ENCODE results near the gene MIDN.

Gene MIDN

GRCh38 chr19:1220976-1221903 is 27.1 kb upstream of the MIDN start:
- DNase-seq: peak; percentile 35

DNA sequence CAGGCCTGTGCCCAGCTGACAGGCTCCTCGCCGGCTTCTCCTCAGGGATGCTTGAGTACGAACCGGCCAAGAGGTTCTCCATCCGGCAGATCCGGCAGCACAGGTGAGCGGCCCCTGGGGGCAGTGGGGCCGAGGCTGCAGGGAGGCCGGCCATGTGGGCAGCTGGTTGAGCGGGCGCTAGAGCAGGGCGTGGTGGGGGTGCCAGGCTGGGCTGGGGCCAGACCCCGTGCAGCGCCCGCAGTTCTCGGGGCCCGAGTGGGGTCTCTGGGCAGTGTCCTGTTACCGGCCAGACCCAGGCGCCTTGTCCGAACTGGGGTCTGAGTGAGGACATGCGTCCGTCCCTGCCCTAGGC is 26.5 kb upstream of the MIDN start:
- DNase-seq: no peak

DNA sequence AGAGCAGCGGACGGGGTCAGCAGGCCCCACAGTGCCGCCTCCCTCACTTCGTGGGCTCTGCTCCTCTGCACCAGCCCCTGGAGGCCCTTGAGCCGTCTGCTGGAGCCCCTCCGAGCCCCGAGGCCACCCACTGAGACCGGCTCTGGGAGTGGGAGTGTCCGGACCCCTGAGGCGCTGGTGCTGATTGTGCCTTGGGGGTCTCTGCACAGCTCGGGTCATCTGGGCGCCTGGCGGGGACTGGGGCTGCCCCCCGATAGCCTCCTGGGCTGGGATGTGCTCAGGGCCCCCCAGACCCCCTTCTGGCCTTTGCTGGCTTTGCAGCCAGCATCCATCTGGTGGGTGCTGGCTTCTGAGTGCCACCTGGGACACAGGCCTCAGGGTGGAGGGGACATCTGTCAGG is 26.0 kb upstream of the MIDN start:
- no peak for DNase-seq

- DNase-seq: peak; percentile 26
Measured at GRCh38 chr19:1223018-1223855, 25.1 kb upstream of the MIDN start.

DNA sequence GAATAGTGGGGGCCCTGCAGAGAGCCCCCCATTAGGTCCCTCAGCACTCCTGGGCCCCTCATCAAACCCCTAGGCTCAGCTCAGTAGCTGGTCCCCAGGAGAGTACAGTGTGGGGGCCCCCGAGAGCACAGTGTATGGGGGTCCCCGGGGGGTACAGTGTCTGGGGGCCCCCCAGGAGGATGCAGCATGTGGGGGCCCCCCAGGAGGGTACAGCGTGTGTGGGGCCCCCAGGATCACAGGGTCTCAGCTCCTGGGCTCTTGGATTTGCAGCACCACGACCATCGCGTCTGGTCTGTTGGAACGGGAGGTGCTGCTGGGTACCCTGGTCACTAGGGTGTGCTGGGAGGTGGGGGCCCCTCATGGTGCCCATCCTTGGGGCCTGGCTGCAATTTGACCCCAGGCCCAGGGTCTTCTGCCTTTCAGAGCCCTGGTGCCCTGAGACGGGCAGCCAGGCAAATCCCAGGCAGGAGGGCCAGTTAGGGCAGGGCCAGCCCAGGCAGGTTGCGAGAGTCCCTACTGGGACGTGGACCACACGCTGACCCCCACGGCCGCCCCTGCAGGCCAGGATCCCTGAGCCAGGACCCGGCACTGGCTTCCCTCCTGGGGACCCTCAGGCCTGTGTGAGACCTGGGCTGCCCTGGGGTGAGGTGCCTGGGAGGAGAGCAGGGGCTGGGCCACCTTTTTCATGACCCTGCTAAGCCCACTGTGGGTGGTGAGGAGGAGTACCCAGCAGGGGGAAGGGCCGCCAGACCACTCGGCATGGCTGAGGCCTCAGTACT is 24.1 kb upstream of the MIDN start:
- DNase-seq: no peak

GRCh38 chr19:1224847-1225246 is 23.5 kb upstream of the MIDN start:
- no peak for DNase-seq

DNA sequence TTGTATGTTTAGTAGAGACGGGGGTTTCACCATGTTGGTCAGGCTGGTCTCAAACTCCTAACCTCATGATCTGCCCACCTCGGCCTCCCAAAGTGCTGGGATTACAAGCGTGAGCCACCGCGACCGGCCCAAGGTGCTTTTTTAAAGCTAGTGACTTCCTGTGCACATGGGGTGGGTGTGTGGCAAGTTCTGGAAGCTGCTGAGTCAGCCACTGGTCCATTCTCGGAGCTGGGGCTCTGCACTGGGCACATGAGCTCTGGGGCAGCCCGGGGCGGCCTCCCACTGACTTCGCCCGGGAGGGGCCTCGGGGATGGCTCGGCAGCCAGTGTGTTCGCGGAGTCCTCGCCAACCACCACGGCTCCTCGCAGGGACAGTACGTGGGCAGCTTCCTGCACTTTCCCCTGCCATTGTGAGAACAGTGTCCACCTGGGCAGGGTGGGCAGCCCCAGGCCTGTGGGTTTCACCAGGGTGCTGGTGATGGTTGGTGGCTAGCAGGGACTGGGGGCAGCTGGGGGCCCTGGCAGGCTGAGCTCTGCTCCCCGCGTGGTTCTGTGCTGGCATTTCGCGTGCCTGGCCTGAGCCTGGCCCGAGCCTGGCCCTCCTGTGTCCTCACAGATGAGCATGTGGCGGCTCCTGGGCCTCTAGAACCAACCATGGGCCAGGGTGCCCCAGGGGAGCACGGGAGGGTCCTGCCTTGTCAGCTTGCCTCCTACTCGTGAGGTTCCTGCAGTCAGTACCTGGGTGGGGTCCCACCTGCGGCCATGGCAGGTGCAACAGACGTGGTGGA is 22.8 kb upstream of the MIDN start:
- DNase-seq: no peak

DNA sequence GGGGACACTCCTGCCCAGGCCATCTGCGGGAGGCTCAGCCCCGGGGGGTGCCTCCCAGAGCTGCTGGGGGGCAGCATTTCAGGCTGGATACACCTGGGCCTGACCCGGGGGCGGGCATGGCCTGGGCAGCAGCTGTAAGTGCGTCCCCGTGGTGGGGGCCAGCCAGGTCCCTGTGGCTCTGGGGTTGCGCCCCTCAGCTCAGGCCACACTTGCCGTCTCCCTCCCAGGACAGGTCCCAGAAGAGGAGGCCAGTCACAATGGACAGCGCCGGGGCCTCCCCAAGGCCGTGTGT is 22.2 kb upstream of the MIDN start:
- DNase-seq: no peak

- no peak for DNase-seq
Measured at GRCh38 chr19:1226522-1227303, 21.7 kb upstream of the MIDN start.

- DNase-seq: no peak
Measured at GRCh38 chr19:1227304-1228054, 20.9 kb upstream of the MIDN start.

DNA sequence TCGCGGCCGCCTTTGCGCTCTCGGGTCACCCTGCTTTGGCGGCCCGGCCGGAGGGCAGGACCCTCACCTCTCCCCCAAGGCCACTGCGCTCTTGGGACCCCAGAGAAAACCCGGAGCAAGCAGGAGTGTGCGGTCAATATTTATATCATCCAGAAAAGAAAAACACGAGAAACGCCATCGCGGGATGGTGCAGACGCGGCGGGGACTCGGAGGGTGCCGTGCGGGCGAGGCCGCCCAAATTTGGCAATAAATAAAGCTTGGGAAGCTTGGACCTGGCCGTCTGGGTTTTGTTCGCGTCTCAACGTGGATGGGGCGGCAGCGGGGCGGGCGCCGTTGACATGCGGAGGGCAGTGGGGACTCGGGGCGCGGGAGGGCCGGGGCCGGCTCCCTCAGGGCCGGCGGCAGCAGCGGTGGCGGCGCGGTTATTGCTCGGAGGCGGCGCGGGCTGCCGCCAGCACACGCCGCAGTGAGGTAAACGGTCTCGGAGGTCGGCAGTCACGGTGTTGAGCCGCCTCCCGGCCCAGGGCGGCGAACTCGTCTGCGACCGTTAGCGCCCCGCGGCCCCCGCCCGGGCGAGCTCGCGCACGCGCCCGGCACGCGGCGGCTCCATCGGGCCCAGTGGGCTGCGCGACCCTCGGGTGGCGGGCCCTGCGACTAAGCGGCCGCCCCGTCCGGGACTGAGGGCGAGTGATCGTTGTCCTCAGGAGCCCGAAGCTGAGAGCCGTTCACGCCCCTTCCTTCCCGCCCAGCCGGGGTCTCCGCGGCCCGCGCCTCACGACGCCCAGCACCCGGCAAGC is 20.0 kb upstream of the MIDN start:
- DNase-seq: no peak

DNA sequence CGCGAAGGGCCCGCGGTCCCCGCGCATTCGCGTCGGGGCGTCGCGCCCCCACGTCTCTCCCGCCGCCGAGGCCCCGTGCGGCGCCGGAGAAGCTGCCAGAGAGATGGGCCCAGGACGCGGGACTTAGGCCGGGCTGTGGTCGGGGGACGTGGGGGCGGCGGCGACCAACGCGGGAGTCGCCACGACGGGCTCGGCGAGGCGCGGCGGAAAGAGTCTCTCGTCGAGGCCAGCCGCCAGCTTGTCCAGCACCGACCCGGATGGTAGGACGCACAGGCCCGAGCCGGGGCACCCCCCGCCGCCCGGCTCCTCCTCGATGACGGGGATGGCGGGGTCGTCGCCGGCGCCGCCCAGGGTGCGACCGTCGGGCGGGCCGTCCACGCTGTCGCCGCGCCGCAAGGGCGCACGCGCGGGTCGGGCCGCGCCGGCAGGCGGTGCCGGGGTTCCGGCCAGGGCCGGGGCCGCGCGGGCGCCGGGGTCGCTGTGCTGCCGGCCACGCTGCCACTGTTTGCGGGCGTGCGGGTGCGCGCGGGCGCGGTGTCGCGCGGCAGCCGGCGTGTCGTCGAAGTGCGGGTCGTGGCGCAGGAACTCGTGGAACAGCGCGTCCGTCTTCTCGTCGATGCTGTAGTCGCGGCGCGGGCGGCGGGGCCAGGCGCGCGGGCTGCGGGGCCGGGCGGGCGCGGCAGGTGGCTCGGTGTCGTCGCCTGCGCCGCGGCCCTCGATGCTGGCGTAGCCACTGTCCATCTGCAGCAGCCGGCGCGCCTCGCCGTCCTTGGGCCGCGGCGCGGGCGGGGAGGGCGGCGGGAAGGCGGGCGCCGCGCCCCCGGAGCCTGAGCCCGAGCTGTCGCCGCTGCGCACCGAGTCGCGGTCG is 19.1 kb upstream of the MIDN start:
- no peak for DNase-seq

GRCh38 chr19:1229924-1230782 is 18.2 kb upstream of the MIDN start:
- DNase-seq: no peak

- DNase-seq: no peak
Measured at GRCh38 chr19:1230783-1231489, 17.4 kb upstream of the MIDN start.

GRCh38 chr19:1231729-1232637 is 16.4 kb upstream of the MIDN start:
- no peak for DNase-seq

DNA sequence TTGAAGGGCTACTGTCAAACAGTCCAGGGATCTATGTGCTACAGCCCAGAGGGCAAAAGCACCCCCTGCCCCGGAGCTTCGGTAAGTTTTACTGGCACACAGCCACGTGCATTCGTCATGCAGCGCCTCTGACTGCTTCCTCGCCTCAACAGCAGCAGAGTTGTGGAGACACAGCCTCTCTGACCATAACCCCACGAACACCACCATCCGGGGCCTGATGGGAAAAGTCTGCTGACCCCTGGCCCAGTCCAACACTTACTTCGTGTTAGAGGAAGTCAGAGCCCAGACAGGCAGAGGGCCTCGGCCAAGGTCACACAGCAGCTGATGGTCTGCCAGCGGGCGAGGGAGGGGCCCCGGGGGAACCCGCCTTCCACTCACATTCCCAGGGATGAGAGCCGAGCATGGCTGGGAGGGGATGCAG is 15.7 kb upstream of the MIDN start:
- peak; percentile 59 for DNase-seq
